ENCODE results near the gene GPC5. TPM values are rescaled to one million over a fixed set of nuclear protein-coding genes. Genes with fewer than 3 reads are reported as not detected.

Gene GPC5
- total RNA-seq, 1 experiment from 2014 or later, result 0.15 TPM

- Histone ChIP-seq H3K79me1 (ENCODE audit: insufficient read depth, low read depth, low read length, poor library complexity, severe bottlenecking) (no peaks in the 10 kb centered on the region), H4K5ac (ENCODE audit: insufficient read length, low read depth, low read length) (no peak overlapping the region), H2BK120ac (ENCODE audit: low read depth, low read length, poor library complexity, severe bottlenecking) (no peak overlapping the region), H2AK5ac (ENCODE audit: insufficient read length, low read length) (no peak overlapping the region), H4K91ac (ENCODE audit: insufficient read length, low read depth, low read length) (no peak overlapping the region), H2BK15ac (ENCODE audit: low read depth, low read length) (no peak overlapping the region), H3K23me2 (ENCODE audit: insufficient read length, low read depth, low read length, poor library complexity, severe bottlenecking) (no peaks in the 10 kb centered on the region), H3K23ac (ENCODE audit: insufficient read length, low read depth, low read length) (no peak overlapping the region), H3K9ac (ENCODE audit: extremely low read depth, insufficient read length, low read length) (no peak overlapping the region), H3K79me2 (ENCODE audit: insufficient read depth, low read length) (no peaks in the 10 kb centered on the region), H2AFZ (ENCODE audit: low read length) (no peak overlapping the region), H2BK5ac (ENCODE audit: insufficient read length, low read length) (no peak overlapping the region), H3K18ac (ENCODE audit: insufficient read length, low read depth, low read length) (no peak overlapping the region), H3T11ph (ENCODE audit: low read length) (no peak overlapping the region), H3K9me3 (ENCODE audit: control insufficient read depth, low read depth, low read length) (no peaks in the 10 kb centered on the region), H2BK20ac (ENCODE audit: low read depth, low read length, poor library complexity, severe bottlenecking) (no peak overlapping the region), H3K56ac (ENCODE audit: insufficient read length, low read depth, low read length) (no peak overlapping the region), H2BK12ac (ENCODE audit: insufficient read length, low read depth, low read length) (no peak overlapping the region), H3K27me3 (ENCODE audit: insufficient read depth, low read length) (no peaks in the 10 kb centered on the region), H3K27ac (ENCODE audit: insufficient read length, low read depth, low read length) (no peak overlapping the region), H3K4me2 (ENCODE audit: insufficient read depth, insufficient read length, low read length) (no peak overlapping the region), H3K14ac (ENCODE audit: insufficient read depth, low read length) (no peak overlapping the region), H3K4me1 (ENCODE audit: insufficient read depth, low read length) (no peaks in the 10 kb centered on the region), H4K8ac (replicated peaks; ENCODE audit: insufficient read length, low read depth, low read length) (no peak overlapping the region), H4K20me1 (ENCODE audit: control insufficient read depth, insufficient read depth, insufficient read length) (no peaks in the 10 kb centered on the region), H3K4ac (ENCODE audit: low read depth, low read length) (no peak overlapping the region)
- Mint-ChIP-seq H3K9me3 (peaks cover 0 to 10% of the 10 kb centered on the region in 2 experiments; a peak in 2 of 5 replicates), H3K4me1 (no peaks in the 10 kb centered on the region), H3K27ac (no peak overlapping the region), H3K27me3 (ENCODE audit: low read depth) (no peaks in the 10 kb centered on the region), H3K4me3 (no peak overlapping the region), H3K36me3 (ENCODE audit: insufficient read depth in 1 of 3, low read depth in 3 of 3) (no peaks in the 10 kb centered on the region; a peak in 1 of 7 replicates)
- DNase-seq, result no peak
- TF ChIP-seq CTCF (conservative IDR thresholded peaks at IDR 0.05), result no peak
Measured at GRCh38 chr13:91836553-91836952, 438.1 kb downstream of the GPC5 start.

Measured in H9 (cell line).